NCI-H128 (cell line): ENCODE measurements around the gene ZNF460.
A peak's percentile ranks its signal among the peaks of the same experiment; 100 is the strongest.

Experiments
- DNase-seq: peaks from one replicate; lab custom pipeline; 2025; ENCODE audit not compliant: unreplicated experiment; lab: John Stamatoyannopoulos, UW

ZNF460 gene

DNA sequence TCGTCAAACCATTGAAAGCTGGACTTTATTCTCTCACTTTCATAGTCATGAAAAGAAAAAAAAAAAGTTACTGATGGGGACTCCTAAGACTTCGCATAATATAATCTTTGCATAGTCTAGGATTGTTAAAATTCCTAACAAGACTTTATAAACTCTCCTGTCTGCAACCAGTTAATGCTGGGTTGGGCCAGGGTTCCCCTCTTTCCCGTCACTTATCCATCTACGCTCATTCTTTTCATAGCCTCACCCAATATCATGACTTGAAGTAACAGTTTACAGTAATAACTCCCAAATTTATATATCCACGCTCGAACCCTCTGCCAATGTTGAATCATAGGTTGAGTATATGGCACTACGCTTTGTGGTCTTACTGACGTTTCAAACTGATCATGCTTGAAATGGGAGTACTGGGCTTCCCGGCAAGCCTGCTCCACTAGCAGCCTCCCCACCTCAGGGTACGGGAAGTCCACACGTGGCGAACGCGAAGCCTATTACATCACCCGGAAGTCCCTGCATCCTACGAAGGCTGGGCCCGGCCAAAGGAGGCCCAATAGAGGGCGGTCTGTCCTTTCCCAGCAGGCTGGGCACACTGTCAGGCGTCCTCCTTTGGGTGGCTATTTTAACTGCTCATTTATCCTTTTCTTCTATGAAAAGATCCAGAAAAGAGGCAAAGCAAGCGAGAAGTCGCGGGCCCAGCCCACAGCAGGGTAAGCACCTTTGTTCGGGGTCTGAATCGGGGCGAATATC, 694 bp upstream of the ZNF460 start:
- DNase-seq = peak; percentile 66

DNA sequence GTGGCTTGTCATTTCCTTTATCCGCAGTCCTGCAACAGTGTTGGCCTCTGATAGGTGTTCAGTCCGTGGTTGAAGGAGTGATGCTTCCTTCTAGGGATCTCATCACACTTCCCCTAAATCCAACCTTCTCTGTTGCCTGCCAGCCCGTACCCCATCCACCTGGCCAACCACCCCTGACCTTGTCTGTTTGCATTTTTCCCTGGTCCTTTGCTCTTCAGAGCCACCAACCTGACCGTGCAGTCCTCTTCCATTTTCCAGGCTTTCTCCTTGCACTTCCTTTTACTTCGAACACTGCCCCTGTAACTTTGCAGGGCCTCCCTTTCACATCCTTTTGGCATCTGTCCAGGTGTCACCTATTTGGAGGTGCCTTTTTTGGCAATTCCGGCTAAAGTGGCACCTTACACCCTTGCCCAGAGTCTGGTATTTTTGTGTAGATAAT, 696 bp downstream of the ZNF460 start:
- no peak for DNase-seq

- DNase-seq = no peak
Measured at GRCh38 chr19:57282011-57282643, 1.8 kb downstream of the ZNF460 start.

DNA sequence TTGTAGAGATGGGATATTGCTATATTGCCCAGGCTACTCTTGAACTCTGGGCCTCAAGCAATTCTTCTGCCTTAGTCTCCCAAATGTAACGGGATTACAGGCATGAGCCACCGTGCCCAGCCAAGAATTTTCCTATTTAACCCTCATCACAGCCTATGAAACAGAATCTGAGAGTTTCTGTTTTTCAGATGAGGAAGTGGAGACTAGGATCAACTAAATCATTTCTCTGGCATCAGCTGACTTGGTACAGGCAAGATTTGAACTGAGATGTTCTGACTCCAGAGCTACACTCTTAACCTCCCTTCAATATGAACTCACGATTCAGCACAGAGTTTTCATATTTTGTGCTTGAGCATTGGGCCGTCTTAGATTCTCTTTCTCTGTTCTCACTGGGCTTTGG, 8.1 kb downstream of the ZNF460 start:
- no peak for DNase-seq

GRCh38 chr19:57290970-57291369, 10.7 kb downstream of the ZNF460 start:
- no peak for DNase-seq

- no peak for DNase-seq
Measured at GRCh38 chr19:57292547-57292946, 12.3 kb downstream of the ZNF460 start.

- no peak for DNase-seq
Measured at GRCh38 chr19:57293719-57294118, 13.4 kb downstream of the ZNF460 start.

DNA sequence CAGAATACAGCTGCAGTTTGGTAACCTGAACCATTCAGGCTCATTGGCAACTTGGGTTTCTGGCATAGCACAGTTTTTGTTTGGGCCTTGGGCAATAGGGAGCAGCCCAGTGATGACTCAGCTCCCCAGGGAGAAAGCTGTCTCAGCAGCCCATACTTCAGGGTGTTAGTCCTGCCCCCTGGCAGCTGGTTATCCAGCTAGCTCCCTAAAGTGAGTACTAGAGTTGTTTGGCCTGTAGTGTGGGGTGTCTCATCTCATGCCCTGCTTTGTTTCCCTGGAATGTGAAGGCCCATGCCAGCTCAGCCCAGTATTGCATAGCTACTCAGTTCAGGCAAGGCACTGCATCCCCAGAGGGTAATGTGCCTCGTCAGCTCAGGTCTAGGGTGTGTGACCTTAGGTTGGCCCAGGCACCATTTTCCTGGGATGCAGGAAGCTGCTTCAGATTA, 21.8 kb downstream of the ZNF460 start:
- no peak for DNase-seq

- no peak for DNase-seq
Measured at GRCh38 chr19:57302727-57303401, 22.6 kb downstream of the ZNF460 start.

DNA sequence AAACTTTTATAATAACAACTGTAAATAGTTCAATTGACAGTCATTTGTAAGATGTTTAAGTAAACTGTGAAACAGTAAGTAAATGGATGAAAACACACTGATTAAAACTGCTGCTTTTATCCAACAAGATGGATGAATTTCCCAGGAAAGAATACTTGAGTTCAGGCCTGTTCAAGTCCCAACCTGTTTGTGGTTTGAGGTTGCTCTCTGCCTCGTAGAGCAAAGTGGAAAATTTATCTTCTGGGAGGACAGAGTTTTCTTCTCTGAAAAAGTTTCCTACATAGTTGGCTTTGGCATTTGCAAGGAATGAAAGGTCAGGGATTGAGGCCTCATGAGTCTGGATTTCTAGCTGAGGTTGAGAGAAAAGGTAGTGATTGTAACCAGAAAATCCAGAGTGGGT, 24.8 kb downstream of the ZNF460 start:
- no peak for DNase-seq

DNA sequence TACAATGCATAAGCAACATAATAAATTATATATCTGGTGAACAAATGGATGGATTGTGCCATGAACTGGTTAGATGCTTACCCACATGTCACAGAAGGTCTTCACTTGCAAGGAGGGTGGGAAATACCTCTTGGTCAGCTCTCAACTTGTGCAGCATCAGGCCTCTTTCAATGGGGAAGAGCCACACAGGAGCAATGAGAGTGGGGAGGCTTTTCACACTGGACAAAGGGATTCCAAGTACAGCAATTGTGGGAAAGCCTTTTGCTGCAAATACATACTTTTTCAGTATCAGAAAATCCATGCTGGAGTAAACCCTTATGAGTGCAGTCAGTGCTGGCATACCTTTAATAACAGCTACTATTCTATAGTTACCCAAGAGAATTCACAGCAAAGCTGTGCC, 28.2 kb downstream of the ZNF460 start:
- DNase-seq = no peak

DNA sequence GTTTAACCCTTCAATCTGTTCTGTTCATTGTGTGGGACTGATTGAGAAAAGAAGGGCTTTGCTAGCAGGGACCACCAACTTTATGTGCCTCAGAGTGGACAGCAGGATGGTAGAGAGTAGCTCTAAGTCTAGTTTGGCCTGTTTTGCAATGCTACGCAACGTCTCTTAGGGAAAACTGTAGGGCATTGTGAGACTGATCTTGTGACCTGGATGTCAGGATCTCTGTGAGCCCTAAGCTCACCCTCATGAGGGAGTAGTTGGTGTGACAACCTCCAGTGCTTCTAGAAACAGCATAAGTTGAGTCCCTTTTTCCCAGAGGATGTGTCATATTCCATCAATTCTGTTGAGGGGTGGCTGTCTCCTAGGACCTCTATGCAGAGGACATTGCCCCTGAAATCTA, 30.5 kb downstream of the ZNF460 start:
- DNase-seq = no peak

GRCh38 chr19:57314146-57314545, 33.9 kb downstream of the ZNF460 start:
- no peak for DNase-seq

GRCh38 chr19:57317503-57317902, 37.2 kb downstream of the ZNF460 start:
- DNase-seq = no peak

DNA sequence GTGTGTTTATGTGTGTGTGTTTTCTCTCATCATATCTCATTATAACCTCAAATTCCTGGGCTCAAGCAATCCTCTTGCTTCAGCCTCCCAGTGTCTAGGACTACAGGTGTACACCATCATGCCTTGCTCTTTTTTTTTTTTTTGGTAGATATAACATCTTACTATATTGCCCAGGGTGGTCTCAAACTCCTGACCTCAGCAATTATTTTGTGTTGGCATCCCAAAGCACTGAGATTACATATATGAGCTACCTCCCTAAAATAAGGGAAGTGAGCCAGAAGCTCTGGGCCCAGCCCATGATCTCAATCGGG, 39.5 kb downstream of the ZNF460 start:
- DNase-seq = no peak

GRCh38 chr19:57320180-57321084, 40.1 kb downstream of the ZNF460 start, which contains the start of gene ZNF543:
Gene ZNF543 (plus strand): TSS chr19:57320472. CDS start chr19:57320854, 382 bp downstream.
- peak; percentile 90 for DNase-seq

DNA sequence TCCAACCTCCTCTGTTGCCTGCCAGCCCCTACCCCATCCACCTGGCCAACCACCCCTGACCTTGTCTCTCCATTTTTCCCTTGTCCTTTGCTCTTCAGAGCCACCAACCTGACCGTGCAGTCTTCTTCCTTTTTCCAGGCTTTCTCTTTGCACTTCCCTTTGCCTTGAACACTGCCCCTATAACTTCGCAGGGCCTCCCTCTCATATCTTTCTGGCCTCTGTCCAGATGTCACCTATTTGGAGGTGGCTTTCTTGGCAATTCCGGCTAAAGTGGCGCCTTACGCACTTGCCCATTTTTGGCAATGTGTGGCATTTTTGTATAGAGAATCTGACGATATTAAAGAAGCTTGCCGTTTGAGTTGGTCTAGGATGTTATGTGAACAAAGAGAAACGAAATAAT, 40.8 kb downstream of the ZNF460 start:
- DNase-seq = no peak

GRCh38 chr19:57321751-57322150, 41.5 kb downstream of the ZNF460 start:
- DNase-seq = no peak

DNA sequence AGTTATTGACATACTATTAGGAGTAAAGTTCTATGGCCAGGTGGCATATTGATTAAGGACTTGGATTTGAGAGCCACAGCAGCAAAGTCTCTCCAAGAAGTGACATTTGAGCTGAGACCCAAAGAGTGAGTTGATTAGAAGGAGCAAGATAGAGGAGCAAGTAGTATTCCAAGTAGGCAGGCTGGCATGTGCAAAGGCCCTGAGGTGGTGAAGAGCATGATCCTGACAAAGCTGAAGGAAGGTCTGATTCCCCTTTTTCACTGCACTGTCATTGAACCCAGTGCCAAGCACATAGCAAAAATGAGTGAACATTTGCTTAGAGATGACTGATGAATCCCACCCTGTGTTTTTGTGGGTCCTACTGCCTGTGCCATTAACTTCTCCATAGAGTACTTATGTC, 44.7 kb downstream of the ZNF460 start:
- no peak for DNase-seq

GRCh38 chr19:57327993-57328392, 47.7 kb downstream of the ZNF460 start:
- DNase-seq = no peak

DNA sequence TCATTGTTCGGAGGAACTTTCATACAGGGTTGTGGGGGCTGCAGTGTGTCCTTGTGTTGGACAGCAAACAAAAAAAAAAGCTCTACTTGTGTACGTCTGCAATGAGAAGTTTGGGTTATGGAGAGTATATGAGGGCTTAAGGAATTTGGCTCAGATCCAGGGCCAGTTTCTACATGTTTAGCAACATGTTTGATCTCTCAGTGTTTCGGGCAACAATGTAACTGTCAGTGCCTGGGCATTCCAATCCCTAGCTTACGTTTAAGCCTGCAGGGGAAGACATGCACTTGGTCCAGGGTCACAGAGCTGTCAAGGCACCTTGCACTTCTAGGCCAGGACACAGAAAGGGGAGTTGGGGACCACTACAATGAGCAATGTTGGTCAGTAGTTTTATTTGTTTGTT, 53.9 kb downstream of the ZNF460 start:
- DNase-seq = no peak
